Activated CD4-positive, alpha-beta memory T cell treated with anti-CD3 and anti-CD28 coated beads for 36 hours (primary cell): ENCODE data around the gene CAP1. TPM values are rescaled to one million over a fixed set of nuclear protein-coding genes. Genes with fewer than 3 reads are reported as not detected.

Experiments used
- CTCF ChIA-PET: fragments of 350-600 bp; sonication (Branson Sonifier 250); formaldehyde crosslinking; loops from one replicate; lab custom pipeline; 2021; ENCODE audit warnings: antibody characterized with exemption, inconsistent platforms; lab: Charles Lee
- POLR2A ChIA-PET: fragments of 350-600 bp; sonication (Branson Sonifier 250); formaldehyde crosslinking; loops from one replicate; lab custom pipeline; 2021; ENCODE audit warnings: antibody characterized with exemption; lab: Charles Lee
- DNase-seq: peaks from one replicate; pipeline ENCODE4 v3.0.0-alpha.2; 2020
- H3K27ac Mint-ChIP-seq: one replicate; pipeline ENCODE4 v1.8.0; 2021; ENCODE audit warnings: mixed read lengths
- H3K27me3 Mint-ChIP-seq: one replicate; pipeline ENCODE4 v1.8.0; 2021; ENCODE audit warnings: mixed read lengths
- H3K36me3 Mint-ChIP-seq: one replicate; pipeline ENCODE4 v1.8.0; 2021; ENCODE audit warnings: mixed read lengths
- H3K4me1 Mint-ChIP-seq: one replicate; pipeline ENCODE4 v1.8.0; 2021; ENCODE audit warnings: low read depth, mixed read lengths
- H3K4me3 Mint-ChIP-seq: one replicate; pipeline ENCODE4 v1.8.0; 2021; ENCODE audit warnings: mild to moderate bottlenecking, mixed read lengths
- H3K9me3 Mint-ChIP-seq: one replicate; pipeline ENCODE4 v1.8.0; 2021; ENCODE audit warnings: mixed read lengths
- intact Hi-C: fragments of 100-400 bp; cut with micrococcal nuclease; formaldehyde crosslinking; loops from one replicate; pipeline ENCODE4 v1.15.1; 2023
- total RNA-seq, 2 experiments: library from RNA; stranded (reverse); gene quantifications; one replicate each; pipeline ENCODE4 v1.2.3, GENCODE V29; 2021

Gene CAP1
- total RNA-seq, 2 experiments from 2014 or later: 616 to 633 TPM

DNA sequence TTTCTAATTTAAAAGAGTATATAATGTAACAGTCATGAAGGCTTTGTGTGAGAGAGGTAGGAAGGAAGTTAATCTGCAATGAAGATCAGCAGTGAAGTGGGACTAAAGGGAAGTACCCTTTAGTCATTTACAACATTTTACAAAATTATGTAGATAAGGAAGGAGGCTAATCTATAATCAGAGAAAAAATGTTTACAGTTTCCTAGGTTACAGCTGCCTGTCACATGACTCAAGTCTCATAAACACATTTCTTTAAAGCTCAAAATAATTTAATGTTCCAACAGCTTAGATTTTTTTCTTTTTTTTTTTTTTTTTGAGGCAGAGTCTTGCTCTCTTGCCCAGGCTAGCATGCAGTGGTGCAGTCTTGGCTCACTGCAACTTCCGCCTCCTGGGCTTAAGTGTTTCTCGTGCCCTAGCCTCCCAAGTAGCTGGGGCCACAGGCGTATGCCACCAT is 26.2 kb upstream of the CAP1 start:
- no peaks in the 10 kb centered on the region for H3K36me3 Mint-ChIP-seq
- H3K4me3 Mint-ChIP-seq: no peak overlapping the region
- peaks cover 5% of the 10 kb centered on the region for H3K9me3 Mint-ChIP-seq
- peaks cover 22% of the 10 kb centered on the region for H3K4me1 Mint-ChIP-seq
- DNase-seq: no peak
- H3K27me3 Mint-ChIP-seq: no peaks in the 10 kb centered on the region
- ChIA-PET POLR2A (interaction anchor here (1.5 kb wide), 1 partner anchor 33 kb away, joined by 3 read pairs; no protein-coding TSS in a partner anchor), CTCF (interaction anchor here (0.6 to 3.3 kb wide), 3 partner anchors 18 to 34 kb away, joined by 3 to 16 read pairs (median 5); no protein-coding TSS in a partner anchor)
- H3K27ac Mint-ChIP-seq: no peak overlapping the region
- intact Hi-C loops: no loop called here

DNA sequence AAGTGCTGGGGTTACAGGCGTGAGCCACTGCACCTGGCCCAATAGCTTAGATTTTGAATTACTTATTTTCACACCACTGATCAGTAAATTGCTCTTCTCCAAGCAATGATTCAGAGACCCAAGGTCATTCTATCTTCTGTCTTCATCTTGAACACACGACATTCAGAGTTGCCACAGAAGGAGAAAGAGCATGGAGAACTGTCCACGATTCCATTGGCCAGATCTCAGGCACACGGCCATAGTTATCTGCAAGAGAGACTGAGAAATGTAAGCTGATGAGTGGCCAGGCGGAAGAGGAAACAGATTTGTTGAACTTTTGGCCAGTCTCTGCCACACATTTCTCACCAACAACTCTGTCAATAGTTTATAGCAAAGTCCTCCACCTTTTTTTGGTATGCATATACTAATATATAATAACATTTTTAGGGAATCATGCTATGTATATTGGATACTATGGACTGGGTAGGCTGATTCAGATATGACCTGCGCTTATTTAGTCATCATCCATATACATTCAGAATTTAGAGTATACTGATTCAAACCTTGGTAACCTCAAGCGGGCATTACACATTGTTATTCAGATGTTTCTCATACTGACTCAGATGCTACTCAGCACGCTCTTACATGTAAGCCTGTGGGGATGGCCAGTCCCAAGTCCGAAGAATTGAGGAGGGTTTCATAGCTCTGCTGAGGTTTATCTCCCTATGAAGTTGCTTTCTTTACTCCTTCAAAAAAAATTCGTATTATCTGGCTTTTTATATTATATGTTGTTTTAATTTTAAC is 25.5 kb upstream of the CAP1 start:
- ChIA-PET POLR2A (interaction anchor here (0.9 to 1.5 kb wide), 2 partner anchors 34 to 43 kb away, joined by 3 read pairs; no protein-coding TSS in a partner anchor), CTCF (interaction anchor here (0.6 to 3.3 kb wide), 4 partner anchors 17 to 33 kb away, joined by 3 to 16 read pairs (median 5); no protein-coding TSS in a partner anchor)
- no peak overlapping the region for H3K4me3 Mint-ChIP-seq
- no peaks in the 10 kb centered on the region for H3K27me3 Mint-ChIP-seq
- H3K27ac Mint-ChIP-seq: no peak overlapping the region
- peaks cover 5% of the 10 kb centered on the region for H3K9me3 Mint-ChIP-seq
- no peaks in the 10 kb centered on the region for H3K36me3 Mint-ChIP-seq
- intact Hi-C loops: loop anchor here (1.0 to 5.0 kb wide), 2 partner anchors 25 to 58 kb away; partner anchors contain the start of genes CAP1 and MFSD2A
- DNase-seq: peak; percentile 38
- peaks cover 22% of the 10 kb centered on the region for H3K4me1 Mint-ChIP-seq

DNA sequence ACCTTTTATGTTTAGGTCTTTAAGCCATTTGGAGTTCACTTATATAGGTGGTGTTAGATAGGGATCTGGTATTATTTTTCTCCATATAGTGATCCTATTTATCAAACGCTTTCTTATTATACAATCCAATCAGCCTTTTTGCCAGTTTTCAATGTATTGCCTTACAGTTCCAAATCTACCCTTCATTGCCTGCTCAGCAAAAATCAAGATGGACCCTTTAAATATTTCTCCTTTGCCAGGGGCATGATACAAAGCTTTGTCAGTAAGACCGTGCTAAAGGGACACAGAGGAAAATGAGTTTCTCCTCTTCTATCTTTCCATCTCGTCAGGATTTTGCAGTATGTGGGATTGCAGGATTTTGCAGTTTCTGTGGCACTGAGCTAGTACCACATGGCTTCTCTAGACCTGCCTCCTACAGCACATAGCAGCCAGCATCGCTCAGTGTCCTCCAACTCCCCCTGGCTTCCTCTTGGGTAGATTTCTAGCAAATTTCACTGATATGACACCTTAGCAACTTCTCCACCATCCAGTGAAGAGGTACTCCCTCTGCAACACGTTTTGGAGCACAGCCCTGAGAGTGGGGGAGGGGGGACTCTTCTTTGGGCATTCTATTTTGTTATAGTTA is 22.5 kb upstream of the CAP1 start:
- no peak overlapping the region for H3K27ac Mint-ChIP-seq
- intact Hi-C loops: loop anchor here (5.0 kb wide), 1 partner anchor 61 kb away; the partner anchor contains the start of gene MFSD2A
- no peaks in the 10 kb centered on the region for H3K27me3 Mint-ChIP-seq
- no peaks in the 10 kb centered on the region for H3K36me3 Mint-ChIP-seq
- peaks cover 21% of the 10 kb centered on the region for H3K4me1 Mint-ChIP-seq
- DNase-seq: no peak
- ChIA-PET CTCF (interaction anchor here (1.1 kb wide), 1 partner anchor 98 kb away, joined by 3 read pairs; no protein-coding TSS in a partner anchor), POLR2A (no interaction called here)
- no peaks in the 10 kb centered on the region for H3K9me3 Mint-ChIP-seq
- H3K4me3 Mint-ChIP-seq: no peak overlapping the region

DNA sequence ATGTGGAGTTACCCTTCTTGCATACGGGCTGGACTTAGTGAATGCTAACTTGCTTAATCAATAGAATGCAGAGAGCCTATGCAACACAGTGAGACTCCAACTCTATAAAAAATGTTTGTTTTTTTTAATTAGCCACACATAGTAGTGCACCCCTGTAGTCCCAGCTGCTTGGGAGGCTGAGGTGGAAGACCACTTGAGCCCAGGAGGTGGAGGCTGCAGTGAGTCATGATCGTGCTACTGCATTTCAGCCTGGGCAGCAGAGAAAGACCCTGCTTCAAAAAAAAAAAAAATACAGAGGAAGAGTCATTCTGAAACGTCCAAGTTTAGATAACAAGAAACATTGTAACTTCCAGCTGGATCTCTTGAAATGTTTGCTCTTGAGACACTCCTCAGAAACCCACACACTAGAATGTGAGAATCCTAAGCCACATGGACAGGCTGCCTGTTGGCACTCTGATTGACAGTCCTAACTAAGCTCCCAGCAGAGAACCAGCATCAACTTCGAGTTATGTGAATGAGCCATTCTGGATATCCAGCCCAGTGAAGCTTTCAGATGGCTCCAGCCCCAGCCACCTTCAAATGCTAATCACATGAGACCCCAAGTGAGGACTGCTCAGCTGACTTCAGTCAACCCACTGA is 20.0 kb upstream of the CAP1 start:
- intact Hi-C loops: no loop called here
- Mint-ChIP-seq H3K4me1 (peaks cover 2% of the 10 kb centered on the region), H3K36me3 (no peaks in the 10 kb centered on the region), H3K27ac (no peak overlapping the region), H3K27me3 (peaks cover 2% of the 10 kb centered on the region), H3K4me3 (no peak overlapping the region), H3K9me3 (no peaks in the 10 kb centered on the region)
- no peak for DNase-seq
- ChIA-PET CTCF (interaction anchor here (0.6 to 1.0 kb wide), 2 partner anchors 12 to 170 kb away, joined by 3 to 4 read pairs; no protein-coding TSS in a partner anchor), POLR2A (interaction anchor here (0.6 to 1.2 kb wide), 2 partner anchors 12 to 19 kb away, joined by 3 read pairs; no protein-coding TSS in a partner anchor)

DNA sequence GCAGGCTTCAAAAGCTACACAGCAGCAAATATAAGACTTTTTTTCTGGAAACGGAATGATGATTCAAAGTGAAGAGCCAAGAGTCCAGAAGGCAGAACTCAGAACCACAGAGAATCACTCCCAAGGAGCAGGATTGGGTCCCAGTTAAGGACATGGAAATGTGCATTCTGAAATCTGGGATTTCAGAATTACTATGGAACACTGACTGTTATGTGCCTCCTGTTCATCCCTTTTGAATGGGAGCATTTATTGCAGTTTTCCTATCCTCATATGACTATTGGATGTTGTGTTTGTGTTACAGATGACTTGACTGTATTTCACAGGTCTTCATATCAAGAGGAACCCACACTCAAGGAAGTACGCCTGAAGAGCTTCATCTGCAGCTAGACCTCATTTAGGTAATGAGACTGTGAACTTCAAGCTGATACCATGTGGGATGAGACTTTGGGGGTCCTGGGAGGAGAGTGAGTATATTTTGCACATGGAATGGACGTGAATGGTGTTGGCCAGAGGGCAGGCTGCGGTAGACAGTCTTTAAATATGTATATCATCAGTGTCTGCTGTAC is 17.1 kb upstream of the CAP1 start:
- peaks cover 2% of the 10 kb centered on the region for H3K27me3 Mint-ChIP-seq
- no peak overlapping the region for H3K4me3 Mint-ChIP-seq
- H3K4me1 Mint-ChIP-seq: no peaks in the 10 kb centered on the region
- no peak for DNase-seq
- ChIA-PET POLR2A (no interaction called here), CTCF (interaction anchor here (1.6 kb wide), 1 partner anchor 104 kb away, joined by 4 read pairs; no protein-coding TSS in a partner anchor)
- intact Hi-C loops: no loop called here
- no peaks in the 10 kb centered on the region for H3K36me3 Mint-ChIP-seq
- no peak overlapping the region for H3K27ac Mint-ChIP-seq
- H3K9me3 Mint-ChIP-seq: no peaks in the 10 kb centered on the region

DNA sequence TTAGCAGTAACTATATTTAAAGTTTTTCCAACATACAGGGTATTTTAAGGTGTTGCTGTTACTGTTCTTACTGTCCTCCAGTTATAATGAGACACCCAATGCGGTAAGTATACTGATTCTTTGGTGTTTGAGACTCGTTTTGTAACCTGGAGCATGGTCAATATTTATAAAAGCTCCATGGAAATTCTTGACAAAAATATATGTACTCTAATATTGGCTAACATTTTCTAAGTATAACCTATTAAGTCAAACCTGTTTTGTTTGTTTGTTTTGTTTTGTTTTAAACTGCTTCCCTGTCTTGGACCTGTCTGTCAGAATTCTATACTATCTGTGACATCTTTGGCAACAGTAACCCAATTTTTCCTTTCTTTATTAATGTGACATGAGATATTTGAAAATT is 15.9 kb upstream of the CAP1 start:
- intact Hi-C loops: no loop called here
- CTCF ChIA-PET: no interaction called here

DNA sequence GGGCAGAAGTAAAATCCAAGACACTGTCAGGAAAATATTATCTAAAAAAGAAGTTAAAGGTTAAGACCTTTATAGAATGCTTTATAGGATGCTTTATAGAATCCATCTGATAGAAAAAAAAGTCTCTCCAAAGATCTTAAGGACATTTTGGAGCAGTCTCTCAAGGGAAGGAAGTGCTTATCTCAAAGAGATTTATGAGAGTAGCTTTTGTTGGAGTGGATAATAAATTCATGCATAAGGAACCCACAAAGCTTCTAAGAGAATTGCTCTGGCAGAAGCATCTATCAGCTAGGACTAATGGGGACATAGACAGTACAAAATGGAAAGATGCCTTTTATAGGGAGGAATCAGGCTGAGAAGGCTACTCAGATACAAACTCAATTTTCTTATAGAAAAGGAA is 12.9 kb upstream of the CAP1 start:
- no peak for DNase-seq
- H3K36me3 Mint-ChIP-seq: no peaks in the 10 kb centered on the region
- no peaks in the 10 kb centered on the region for H3K9me3 Mint-ChIP-seq
- intact Hi-C loops: no loop called here
- peaks cover 2% of the 10 kb centered on the region for H3K27me3 Mint-ChIP-seq
- POLR2A ChIA-PET: no interaction called here
- H3K27ac Mint-ChIP-seq: no peak overlapping the region
- no peak overlapping the region for H3K4me3 Mint-ChIP-seq
- H3K4me1 Mint-ChIP-seq: peaks cover 8% of the 10 kb centered on the region
- CTCF ChIA-PET: interaction anchor here (1.0 to 2.1 kb wide), 4 partner anchors 106 to 134 kb away, joined by 3 to 11 read pairs (median 4); partner anchors contain the start of gene MYCL

More for the DNA sequence above, 15.9 kb upstream of the CAP1 start:
- Mint-ChIP-seq H3K9me3 (no peaks in the 10 kb centered on the region), H3K4me3 (no peak overlapping the region), H3K27me3 (peaks cover 2% of the 10 kb centered on the region), H3K27ac (no peak overlapping the region), H3K36me3 (no peaks in the 10 kb centered on the region), H3K4me1 (peaks cover 3% of the 10 kb centered on the region)
- no peak for DNase-seq
- POLR2A ChIA-PET: no interaction called here

DNA sequence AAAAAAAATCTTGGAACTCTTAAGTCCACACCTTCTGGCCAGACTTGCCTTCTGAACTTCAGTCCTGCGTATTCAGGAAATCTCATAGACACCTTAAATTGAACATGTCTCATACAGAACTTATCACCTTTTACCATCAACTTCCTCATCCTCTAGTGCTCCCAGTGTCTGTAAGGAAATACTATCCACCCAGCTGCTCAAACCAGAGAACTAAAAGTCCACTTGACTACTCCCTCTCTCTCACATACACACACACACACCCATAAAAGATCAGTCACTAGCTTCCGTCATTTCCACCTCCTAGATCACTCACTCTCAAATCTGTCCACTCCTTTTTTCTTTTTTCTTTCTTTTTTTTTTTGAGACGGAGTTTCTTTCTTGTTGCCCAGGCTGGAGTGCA is 10.9 kb upstream of the CAP1 start:
- H3K27ac Mint-ChIP-seq: no peak overlapping the region
- H3K9me3 Mint-ChIP-seq: no peaks in the 10 kb centered on the region
- H3K4me3 Mint-ChIP-seq: no peak overlapping the region
- intact Hi-C loops: no loop called here
- ChIA-PET CTCF (interaction anchor here (0.9 to 6.4 kb wide), 3 partner anchors 56 to 127 kb away, joined by 3 to 79 read pairs (median 4); no protein-coding TSS in a partner anchor), POLR2A (no interaction called here)
- DNase-seq: no peak
- no peaks in the 10 kb centered on the region for H3K36me3 Mint-ChIP-seq
- H3K27me3 Mint-ChIP-seq: peaks cover 2% of the 10 kb centered on the region
- peaks cover 15% of the 10 kb centered on the region for H3K4me1 Mint-ChIP-seq

DNA sequence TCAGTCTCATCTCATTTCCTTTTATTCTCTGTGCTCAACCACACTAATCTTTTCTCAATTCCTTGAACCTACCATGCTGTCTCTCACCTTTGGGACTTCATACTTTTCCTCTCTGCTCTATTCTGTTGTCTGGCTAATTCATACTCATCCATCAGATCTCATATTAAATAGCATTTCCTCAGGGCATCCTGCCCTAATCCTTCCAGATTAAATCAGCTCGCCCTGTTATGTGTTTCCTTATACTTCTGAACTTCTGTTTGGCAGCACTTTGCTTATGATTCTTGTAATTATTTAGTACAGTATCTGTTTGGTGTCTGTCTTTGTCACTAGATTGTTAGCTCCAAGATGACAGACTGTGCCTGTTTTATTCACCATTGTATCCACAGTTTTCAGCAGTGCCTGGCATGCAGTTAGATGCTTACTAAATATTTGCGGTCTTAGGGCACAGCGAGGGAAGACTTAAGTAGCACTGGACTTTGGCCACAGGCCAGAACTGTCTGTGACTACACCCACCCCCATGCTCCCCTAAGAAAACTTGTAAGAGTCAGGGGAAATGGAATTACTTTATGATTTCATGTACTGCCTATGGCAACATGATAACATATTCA is 9.9 kb upstream of the CAP1 start:
- CTCF ChIA-PET: interaction anchor here (1.9 to 6.4 kb wide), 5 partner anchors 16 to 113 kb away, joined by 6 to 79 read pairs (median 16); no protein-coding TSS in a partner anchor
- intact Hi-C loops: no loop called here
- DNase-seq: no peak
- no peak overlapping the region for H3K4me3 Mint-ChIP-seq
- no peaks in the 10 kb centered on the region for H3K9me3 Mint-ChIP-seq
- H3K27me3 Mint-ChIP-seq: no peaks in the 10 kb centered on the region
- H3K36me3 Mint-ChIP-seq: no peaks in the 10 kb centered on the region
- H3K27ac Mint-ChIP-seq: no peak overlapping the region
- H3K4me1 Mint-ChIP-seq: peaks cover 22% of the 10 kb centered on the region
- POLR2A ChIA-PET: no interaction called here

DNA sequence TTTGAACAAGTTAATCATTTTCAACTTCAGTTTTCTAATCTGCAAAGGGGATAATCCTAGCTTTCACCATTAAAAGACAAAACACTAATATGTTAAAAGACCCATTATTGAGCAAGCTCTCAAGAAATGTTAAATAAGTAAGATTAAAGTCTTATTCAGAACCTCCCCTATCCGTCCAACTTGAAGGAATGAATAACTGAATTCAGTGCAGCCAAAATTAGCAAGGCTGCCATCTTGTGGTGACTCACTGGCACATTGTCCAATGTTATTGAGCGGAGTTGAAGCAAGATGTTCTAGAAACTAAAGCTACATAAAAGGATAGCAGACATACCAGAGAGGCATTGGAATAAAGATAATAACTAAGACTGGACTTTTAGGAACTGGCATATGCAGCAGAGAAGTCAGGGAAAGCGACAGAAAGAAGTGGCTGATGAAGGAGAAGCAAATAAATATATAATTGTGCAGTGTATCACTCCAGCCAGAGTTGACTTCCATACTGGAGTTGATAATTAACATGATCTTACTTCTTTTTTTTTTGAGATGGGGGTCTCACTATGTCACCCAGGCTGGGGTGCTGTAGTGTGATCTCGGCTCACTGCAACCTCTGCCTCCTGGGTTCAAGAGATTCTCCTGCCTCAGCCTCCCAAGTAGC is 8.2 kb upstream of the CAP1 start:
- H3K4me1 Mint-ChIP-seq: peaks cover 26% of the 10 kb centered on the region
- H3K27ac Mint-ChIP-seq: no peak overlapping the region
- no peaks in the 10 kb centered on the region for H3K27me3 Mint-ChIP-seq
- POLR2A ChIA-PET: interaction anchor here (0.7 to 0.8 kb wide), 2 partner anchors 12 to 72 kb away, joined by 3 read pairs; no protein-coding TSS in a partner anchor
- intact Hi-C loops: loop anchor here (1.0 to 2.0 kb wide), 2 partner anchors 114 to 215 kb away; no protein-coding TSS in a partner anchor
- CTCF ChIA-PET: interaction anchor here (0.6 to 6.4 kb wide), 27 partner anchors 10 to 375 kb away, joined by 3 to 79 read pairs (median 4); partner anchors contain the start of gene MFSD2A
- no peaks in the 10 kb centered on the region for H3K36me3 Mint-ChIP-seq
- H3K4me3 Mint-ChIP-seq: no peak overlapping the region
- DNase-seq: peak; percentile 61
- no peaks in the 10 kb centered on the region for H3K9me3 Mint-ChIP-seq
